ENCODE measurements around the gene FAM229B. TPM values are rescaled to one million over a fixed set of nuclear protein-coding genes. Genes with fewer than 3 reads are reported as not detected.

FAM229B gene
- total and polyA plus RNA-seq, 2 donors (not counting 3 experiments of a cell fraction or from before 2014, with no cell fraction given): 9.1 to 10.6 TPM

GRCh38 chr6:112144145-112144926 is 56.9 kb downstream of the FAM229B start:
- CTCF ChIA-PET: interaction anchor here (0.8 to 2.2 kb wide), 3 partner anchors 14 to 124 kb away, joined by 3 to 6 read pairs (median 3); no protein-coding TSS in a partner anchor
- FAIRE-seq (no peak), DNase-seq (ENCODE audit: low read depth, low spot score) (no peak)
- dilution Hi-C loops (cut with MboI; ENCODE audit: extremely low pct_ligation_motif_present, low sequenced_read_pairs) (no loop called here), intact Hi-C loops (cut with micrococcal nuclease) (no loop called here)
- H3K27me3 ChIP-seq (ENCODE audit: control insufficient read depth in 2 of 2, insufficient read depth in 2 of 2, low read length in 2 of 2): no peaks in the 10 kb centered on the region
- H3K79me2 ChIP-seq (ENCODE audit: control insufficient read depth, insufficient read depth, low read length): no peaks in the 10 kb centered on the region
- H3K36me3 ChIP-seq (ENCODE audit: control insufficient read depth in 2 of 2, extremely low read depth in 1 of 2, insufficient read depth in 2 of 2, low read length in 2 of 2): peaks cover 49 to 67% of the 10 kb centered on the region in 2 experiments
- no peaks in the 10 kb centered on the region for H3K9me3 ChIP-seq (replicated peaks; ENCODE audit: control insufficient read depth, insufficient read depth, low read length)
- no peak overlapping the region for H3K4me2 ChIP-seq (ENCODE audit: insufficient read depth, low read length)
- BruUV-seq (replicated peaks): no TSS peak
- TF ChIP-seq CTCF (IDR thresholded peaks at IDR 0.05; ENCODE audit: extremely low read depth in 1 of 2, insufficient read depth in 1 of 2, low read depth in 1 of 2, low read length in 2 of 2): no peak
- no peak for TF ChIP-seq POLR2AphosphoS5 (IDR thresholded peaks at IDR 0.05; ENCODE audit: insufficient read depth, low read depth, low read length)
- no peak for TF ChIP-seq POLR2A (IDR thresholded peaks at IDR 0.05; ENCODE audit: low read depth, low read length)
- TF ChIP-seq MAX (IDR thresholded peaks at IDR 0.05; ENCODE audit: insufficient read depth, insufficient read length): no peak
- TF ChIP-seq FOS (IDR thresholded peaks at IDR 0.05; ENCODE audit: borderline replicate concordance, insufficient read depth, low read length): no peak
- no peak for TF ChIP-seq MYC (IDR thresholded peaks at IDR 0.05; ENCODE audit: low read depth, low read length)
- no peak for TF ChIP-seq EZH2 (IDR thresholded peaks at IDR 0.05; ENCODE audit: borderline replicate concordance, low read depth, low read length, severe bottlenecking)
- TF ChIP-seq GATA2 (IDR thresholded peaks at IDR 0.05; ENCODE audit: insufficient read depth, insufficient read length, low read depth, low read length): no peak
- H3K9me1 ChIP-seq (replicated peaks; ENCODE audit: control insufficient read depth, extremely low read depth, insufficient read depth, low read length): no peaks in the 10 kb centered on the region
- H2AFZ ChIP-seq (ENCODE audit: low read depth, low read length): no peak overlapping the region
- H3K4me3 ChIP-seq (replicated peaks in 1 of 3; ENCODE audit: insufficient read depth in 1 of 3, low read depth in 1 of 3, low read length in 3 of 3): no peak overlapping the region
- H4K20me1 ChIP-seq (replicated peaks; ENCODE audit: control insufficient read depth, extremely low read depth, insufficient read depth, low read length): no peaks in the 10 kb centered on the region
- peaks cover 3% of the 10 kb centered on the region for H3K4me1 ChIP-seq (ENCODE audit: control insufficient read depth, extremely low read depth, insufficient read depth, low read length)
- no peak overlapping the region for H3K9ac ChIP-seq (replicated peaks; ENCODE audit: extremely low read depth, insufficient read depth, low read length)
- H3K27ac ChIP-seq (ENCODE audit: insufficient read depth, low read depth, low read length): no peak overlapping the region
- POLR2A ChIA-PET: no interaction called here
